Brain microvascular endothelial cell (primary cell): Measurements from ENCODE around the gene MLST8.

ENCODE experiments used
- DNase-seq: peaks from one replicate; pipeline ENCODE4 v3.0.0-alpha.2; 2020
- H3K27ac ChIP-seq: fragments of 250-450 bp; sonication (Bioruptor Pico); 2 replicates; pipeline ENCODE4 v1.5.1; 2020; ENCODE audit warnings: mild to moderate bottlenecking, moderate library complexity
- H3K27me3 ChIP-seq: fragments of 250-450 bp; sonication (Bioruptor Pico); replicated peaks from 2 replicates; pipeline ENCODE4 v1.5.1; 2020; ENCODE audit warnings: mild to moderate bottlenecking
- H3K36me3 ChIP-seq: fragments of 250-450 bp; sonication (Bioruptor Pico); replicated peaks from 2 replicates; pipeline ENCODE4 v1.5.1; 2020; ENCODE audit warnings: mild to moderate bottlenecking
- H3K4me3 ChIP-seq: 2 replicates; pipeline ENCODE4 v1.5.1; 2011; ENCODE audit warnings: low read depth, mild to moderate bottlenecking, control low read depth, low read length, moderate library complexity
- in situ Hi-C: cut with HindIII; loops from 2 replicates; pipeline ENCODE4 v1.10.0; 2017; ENCODE audit warnings: low sequenced_read_pairs, low pct_ligation_motif_present
- TF ChIP-seq, protein P1 (sequence below): IDR thresholded peaks from 2 replicates; pipeline ENCODE4 v1.5.1; 2011; ENCODE audit warnings: low read depth, mild to moderate bottlenecking, moderate library complexity, low read length, control low read depth, inconsistent platforms; ENCODE audit errors: missing control alignments

MLST8 gene

DNA sequence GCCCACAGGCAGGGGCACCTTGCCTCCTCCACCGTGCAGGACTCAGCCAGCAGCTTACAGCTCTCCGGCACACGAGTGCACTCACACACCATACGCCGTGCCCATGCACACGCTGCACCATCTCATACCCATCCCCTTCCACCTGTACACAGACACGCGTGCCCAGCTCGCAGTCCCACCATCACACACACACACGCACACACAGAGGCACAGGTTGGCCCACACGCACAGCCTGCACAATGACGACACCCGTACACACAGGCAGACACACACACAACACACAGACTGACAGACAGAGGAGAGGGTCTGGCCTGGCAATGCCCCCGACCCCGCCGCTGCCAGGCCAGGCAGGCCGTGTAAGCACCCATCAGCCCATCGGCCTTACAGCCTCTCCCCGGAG, 20.9 kb upstream of the MLST8 start:
- in situ Hi-C loops: no loop called here
- Histone ChIP-seq H3K4me3 (no peak overlapping the region), H3K27ac (no peak overlapping the region), H3K27me3 (no peaks in the 10 kb centered on the region), H3K36me3 (no peaks in the 10 kb centered on the region)
- DNase-seq: no peak
- TF ChIP-seq, protein P1, sequence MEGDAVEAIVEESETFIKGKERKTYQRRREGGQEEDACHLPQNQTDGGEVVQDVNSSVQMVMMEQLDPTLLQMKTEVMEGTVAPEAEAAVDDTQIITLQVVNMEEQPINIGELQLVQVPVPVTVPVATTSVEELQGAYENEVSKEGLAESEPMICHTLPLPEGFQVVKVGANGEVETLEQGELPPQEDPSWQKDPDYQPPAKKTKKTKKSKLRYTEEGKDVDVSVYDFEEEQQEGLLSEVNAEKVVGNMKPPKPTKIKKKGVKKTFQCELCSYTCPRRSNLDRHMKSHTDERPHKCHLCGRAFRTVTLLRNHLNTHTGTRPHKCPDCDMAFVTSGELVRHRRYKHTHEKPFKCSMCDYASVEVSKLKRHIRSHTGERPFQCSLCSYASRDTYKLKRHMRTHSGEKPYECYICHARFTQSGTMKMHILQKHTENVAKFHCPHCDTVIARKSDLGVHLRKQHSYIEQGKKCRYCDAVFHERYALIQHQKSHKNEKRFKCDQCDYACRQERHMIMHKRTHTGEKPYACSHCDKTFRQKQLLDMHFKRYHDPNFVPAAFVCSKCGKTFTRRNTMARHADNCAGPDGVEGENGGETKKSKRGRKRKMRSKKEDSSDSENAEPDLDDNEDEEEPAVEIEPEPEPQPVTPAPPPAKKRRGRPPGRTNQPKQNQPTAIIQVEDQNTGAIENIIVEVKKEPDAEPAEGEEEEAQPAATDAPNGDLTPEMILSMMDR: no peak

DNA sequence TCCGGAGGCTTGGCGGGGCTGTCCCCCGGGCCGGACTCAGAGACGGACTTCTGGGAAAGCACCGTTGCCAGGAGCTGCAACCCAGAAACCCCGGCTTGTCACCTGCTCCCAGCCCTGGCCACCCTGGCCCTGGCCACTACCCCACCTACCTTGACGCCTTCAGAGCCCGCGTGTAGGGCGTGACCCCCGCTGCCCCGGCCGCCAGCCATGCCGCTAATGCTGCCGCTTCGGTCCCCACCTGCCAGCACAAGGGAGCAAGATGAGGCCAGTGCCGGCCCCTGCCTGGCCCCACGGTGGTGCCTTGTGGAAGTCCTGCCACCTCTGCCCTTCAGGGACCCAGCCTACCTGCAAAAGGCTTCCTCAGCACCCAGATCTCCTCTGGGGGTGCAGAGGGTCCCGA, 20.3 kb upstream of the MLST8 start:
- TF ChIP-seq, protein P1: no peak
- DNase-seq: no peak
- Histone ChIP-seq H3K27ac (no peak overlapping the region), H3K4me3 (no peak overlapping the region), H3K27me3 (no peaks in the 10 kb centered on the region), H3K36me3 (no peaks in the 10 kb centered on the region)
- in situ Hi-C loops: no loop called here

DNA sequence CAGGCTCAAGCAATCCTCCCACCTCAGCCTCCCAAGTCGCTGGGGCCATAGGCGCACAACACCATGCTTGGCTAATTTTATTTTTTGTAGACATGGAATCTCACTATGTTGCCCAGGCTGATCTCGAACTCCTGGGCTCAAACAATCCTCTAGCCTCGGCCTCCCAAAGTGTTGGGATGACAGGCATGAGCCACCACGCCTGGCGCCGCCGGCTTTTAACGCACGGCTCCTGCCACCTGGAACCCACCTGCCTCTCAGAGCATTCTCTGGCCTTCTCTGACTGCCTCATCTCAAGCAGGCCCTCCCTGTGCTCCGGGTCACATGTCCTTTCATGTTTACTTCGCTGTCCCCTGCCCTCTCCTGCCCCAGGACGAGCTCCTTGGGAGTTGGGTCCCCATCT, 19.2 kb upstream of the MLST8 start:
- TF ChIP-seq, protein P1: no peak
- no peak overlapping the region for H3K27ac ChIP-seq
- DNase-seq: no peak
- H3K27me3 ChIP-seq: no peaks in the 10 kb centered on the region
- in situ Hi-C loops: no loop called here
- no peak overlapping the region for H3K4me3 ChIP-seq
- H3K36me3 ChIP-seq: no peaks in the 10 kb centered on the region

DNA sequence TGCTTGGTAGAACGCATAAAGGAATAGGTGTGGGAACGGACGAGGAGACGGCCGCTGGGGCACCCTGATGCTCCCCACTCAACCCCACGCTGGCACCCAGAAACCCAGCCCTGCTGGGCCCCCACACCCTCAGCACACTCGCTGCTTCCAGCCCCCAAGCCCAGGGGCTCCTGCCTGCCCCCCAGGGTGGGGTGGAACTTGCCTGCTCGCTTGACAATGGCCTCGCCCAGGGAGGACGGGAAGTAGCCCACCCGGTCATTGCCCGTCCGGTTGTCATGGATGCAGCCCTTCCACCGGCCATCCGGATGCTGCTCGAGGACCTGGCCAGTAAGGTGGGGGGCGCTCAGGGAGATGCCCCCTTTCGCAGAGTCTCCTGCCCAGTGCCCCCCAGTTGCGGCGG, 18.7 kb upstream of the MLST8 start:
- no peak overlapping the region for H3K27ac ChIP-seq
- TF ChIP-seq, protein P1: no peak
- H3K4me3 ChIP-seq: no peak overlapping the region
- no peaks in the 10 kb centered on the region for H3K36me3 ChIP-seq
- in situ Hi-C loops: no loop called here
- DNase-seq: no peak
- no peaks in the 10 kb centered on the region for H3K27me3 ChIP-seq

DNA sequence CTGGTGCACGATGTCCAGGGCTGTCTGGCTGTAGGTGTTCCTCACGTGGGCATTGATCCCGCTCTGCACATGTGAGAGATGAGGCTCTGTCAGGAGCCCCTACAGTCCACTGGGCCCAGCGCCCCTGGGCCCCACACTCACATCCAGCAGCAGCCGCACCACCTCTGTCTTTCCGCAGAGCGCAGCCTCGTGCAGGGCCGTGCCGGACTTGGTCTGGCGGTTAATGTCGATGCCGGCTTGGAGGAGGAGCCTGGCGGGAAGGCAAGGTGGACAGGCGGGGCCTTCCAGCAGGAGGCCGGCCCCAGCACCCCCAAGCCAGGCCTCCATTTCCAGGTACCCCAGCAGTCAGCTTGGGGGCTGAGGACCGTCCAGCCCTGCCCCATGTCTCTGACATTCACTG, 18.0 kb upstream of the MLST8 start:
- TF ChIP-seq, protein P1: no peak
- DNase-seq: no peak
- in situ Hi-C loops: no loop called here
- Histone ChIP-seq H3K4me3 (no peak overlapping the region), H3K27ac (no peak overlapping the region), H3K36me3 (no peaks in the 10 kb centered on the region), H3K27me3 (no peaks in the 10 kb centered on the region)

DNA sequence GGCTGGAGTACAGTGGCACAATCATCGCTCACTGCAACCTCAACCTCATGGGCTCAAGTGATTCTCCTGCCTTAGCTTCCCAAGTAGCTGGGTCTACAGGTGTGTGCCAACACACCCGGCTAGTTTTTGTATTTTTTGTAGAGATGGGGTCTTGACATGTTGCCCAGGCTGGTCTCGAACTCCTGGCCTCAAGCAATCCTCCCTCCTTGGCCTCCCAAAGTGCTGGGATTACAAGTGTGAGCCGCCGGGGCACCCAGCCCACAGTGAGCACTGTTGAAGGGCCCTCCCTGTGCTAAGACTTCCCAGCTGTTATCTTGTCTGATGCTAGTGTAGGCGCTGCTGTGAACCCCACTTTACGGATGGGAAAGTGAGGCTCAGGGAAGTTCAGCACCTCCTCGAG, 16.9 kb upstream of the MLST8 start:
- no peak overlapping the region for H3K27ac ChIP-seq
- H3K27me3 ChIP-seq: no peaks in the 10 kb centered on the region
- TF ChIP-seq, protein P1: no peak
- H3K4me3 ChIP-seq: no peak overlapping the region
- DNase-seq: no peak
- H3K36me3 ChIP-seq: no peaks in the 10 kb centered on the region
- in situ Hi-C loops: no loop called here
